RWPE2 (cell line): ENCODE measurements around the gene SLC38A8.

Source experiments
- ATAC-seq: fragments of 200-7000 bp; cut with Tn5 transposase; 3 replicates; pipeline ENCODE4 v1.9.1; 2021; ENCODE audit warnings: low read depth
- DNase-seq: peaks from one replicate; pipeline ENCODE4 v3.0.0-alpha.2; 2020; ENCODE audit warnings: low spot score
- H3K27ac ChIP-seq: fragments of 450-650 bp; 2 replicates; pipeline ENCODE4 v1.5.1; 2017; ENCODE audit warnings: mild to moderate bottlenecking; ENCODE audit not compliant: poor library complexity, severe bottlenecking
- H3K27me3 ChIP-seq: fragments of 250-450 bp; sonication (Bioruptor Pico); 2 replicates; pipeline ENCODE4 v1.5.1; 2021; ENCODE audit warnings: mild to moderate bottlenecking, moderate library complexity; ENCODE audit not compliant: insufficient read depth, poor library complexity, severe bottlenecking
- H3K36me3 ChIP-seq: fragments of 250-450 bp; sonication (Bioruptor Pico); 2 replicates; pipeline ENCODE4 v1.5.1; 2020; ENCODE audit warnings: low read depth, mild to moderate bottlenecking, moderate library complexity
- H3K4me1 ChIP-seq: fragments of 250-450 bp; sonication (Bioruptor Pico); 2 replicates; pipeline ENCODE4 v1.5.1; 2021; ENCODE audit warnings: mild to moderate bottlenecking, moderate library complexity; ENCODE audit not compliant: insufficient read depth, poor library complexity, severe bottlenecking
- H3K4me3 ChIP-seq: fragments of 250-450 bp; sonication (Bioruptor Pico); 2 replicates; pipeline ENCODE4 v1.5.1; 2021; ENCODE audit warnings: mild to moderate bottlenecking, moderate library complexity; ENCODE audit not compliant: severe bottlenecking
- H3K9me3 ChIP-seq: fragments of 250-450 bp; sonication (Bioruptor Pico); 2 replicates; pipeline ENCODE4 v1.5.1; 2021; ENCODE audit warnings: mild to moderate bottlenecking, moderate library complexity; ENCODE audit not compliant: severe bottlenecking
- CTCF ChIP-seq: fragments of 450-650 bp; IDR thresholded peaks from one replicate; pipeline ENCODE4 v1.5.1; 2017; ENCODE audit warnings: mild to moderate bottlenecking, moderate library complexity; ENCODE audit not compliant: poor library complexity, severe bottlenecking

Gene SLC38A8

GRCh38 chr16:84087001-84087400, 44.4 kb upstream of the SLC38A8 start:
- no peaks in the 10 kb centered on the region for H3K9me3 ChIP-seq
- no peak overlapping the region for H3K27ac ChIP-seq
- no peak for TF ChIP-seq CTCF
- no peak for ATAC-seq
- H3K27me3 ChIP-seq, result no peaks in the 10 kb centered on the region
- H3K36me3 ChIP-seq, result peaks cover 87% of the 10 kb centered on the region
- DNase-seq, result no peak
- no peaks in the 10 kb centered on the region for H3K4me1 ChIP-seq
- H3K4me3 ChIP-seq, result no peak overlapping the region

GRCh38 chr16:84086341-84086740, 43.7 kb upstream of the SLC38A8 start:
- Histone ChIP-seq H3K27me3 (no peaks in the 10 kb centered on the region), H3K4me3 (no peak overlapping the region), H3K27ac (no peak overlapping the region), H3K4me1 (no peaks in the 10 kb centered on the region), H3K9me3 (no peaks in the 10 kb centered on the region), H3K36me3 (peaks cover 88% of the 10 kb centered on the region)
- no peak for ATAC-seq
- DNase-seq, result no peak
- TF ChIP-seq CTCF, result no peak

- no peak for TF ChIP-seq CTCF
- Histone ChIP-seq H3K36me3 (peaks cover 89% of the 10 kb centered on the region), H3K4me1 (no peaks in the 10 kb centered on the region), H3K27me3 (no peaks in the 10 kb centered on the region), H3K27ac (no peak overlapping the region), H3K4me3 (no peak overlapping the region), H3K9me3 (no peaks in the 10 kb centered on the region)
- DNase-seq, result no peak
- ATAC-seq, result no peak
Measured at GRCh38 chr16:84085773-84086172, 43.2 kb upstream of the SLC38A8 start.

- Histone ChIP-seq H3K9me3 (no peaks in the 10 kb centered on the region), H3K4me3 (no peak overlapping the region), H3K27ac (no peak overlapping the region), H3K4me1 (no peaks in the 10 kb centered on the region), H3K36me3 (peaks cover 89% of the 10 kb centered on the region), H3K27me3 (no peaks in the 10 kb centered on the region)
- TF ChIP-seq CTCF, result no peak
- no peak for DNase-seq
- ATAC-seq, result no peak
Measured at GRCh38 chr16:84085271-84085667, 42.7 kb upstream of the SLC38A8 start.

GRCh38 chr16:84084570-84085270, 42.1 kb upstream of the SLC38A8 start:
- no peak overlapping the region for H3K27ac ChIP-seq
- peaks cover 87% of the 10 kb centered on the region for H3K36me3 ChIP-seq
- no peaks in the 10 kb centered on the region for H3K9me3 ChIP-seq
- no peaks in the 10 kb centered on the region for H3K27me3 ChIP-seq
- TF ChIP-seq CTCF, result peak; percentile 84
- ATAC-seq (peak; percentile 94), DNase-seq (no peak)
- H3K4me3 ChIP-seq, result no peak overlapping the region
- no peaks in the 10 kb centered on the region for H3K4me1 ChIP-seq
